GM18858 (cell line): ENCODE results near the gene ACAP1.
"Not testable (repeated sequence)": the region's sequence is repeated elsewhere in the genome, so short reads cannot be mapped to it uniquely, and the experiment has no call there.

Experiments
- ATAC-seq: cut with Tn5 transposase; IDR thresholded peaks from one replicate; pipeline ENCODE4 v1.9.1; 2021; ENCODE audit not compliant: unreplicated experiment

ACAP1 gene

DNA sequence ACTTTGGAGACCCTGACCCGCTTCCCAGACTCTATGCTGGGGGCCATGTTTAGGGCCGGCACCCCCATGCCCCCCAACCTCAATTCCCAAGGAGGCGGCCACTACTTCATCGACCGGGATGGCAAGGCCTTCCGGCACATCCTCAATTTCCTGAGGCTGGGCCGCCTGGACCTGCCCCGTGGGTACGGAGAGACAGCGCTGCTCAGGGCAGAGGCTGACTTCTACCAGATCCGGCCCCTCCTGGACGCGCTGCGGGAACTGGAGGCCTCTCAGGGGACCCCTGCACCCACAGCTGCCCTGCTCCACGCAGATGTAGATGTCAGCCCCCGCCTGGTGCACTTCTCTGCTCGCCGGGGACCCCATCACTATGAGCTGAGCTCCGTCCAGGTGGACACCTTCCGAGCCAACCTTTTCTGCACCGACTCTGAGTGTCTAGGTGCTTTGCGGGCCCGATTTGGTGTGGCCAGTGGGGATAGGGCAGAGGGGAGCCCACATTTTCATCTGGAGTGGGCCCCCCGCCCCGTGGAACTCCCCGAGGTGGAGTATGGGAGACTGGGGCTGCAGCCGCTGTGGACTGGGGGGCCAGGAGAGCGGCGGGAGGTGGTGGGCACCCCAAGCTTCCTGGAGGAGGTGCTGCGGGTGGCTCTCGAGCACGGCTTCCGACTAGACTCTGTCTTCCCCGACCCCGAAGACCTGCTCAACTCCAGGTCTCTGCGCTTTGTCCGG is 16.7 kb downstream of the ACAP1 start:
- ATAC-seq, result no peak

DNA sequence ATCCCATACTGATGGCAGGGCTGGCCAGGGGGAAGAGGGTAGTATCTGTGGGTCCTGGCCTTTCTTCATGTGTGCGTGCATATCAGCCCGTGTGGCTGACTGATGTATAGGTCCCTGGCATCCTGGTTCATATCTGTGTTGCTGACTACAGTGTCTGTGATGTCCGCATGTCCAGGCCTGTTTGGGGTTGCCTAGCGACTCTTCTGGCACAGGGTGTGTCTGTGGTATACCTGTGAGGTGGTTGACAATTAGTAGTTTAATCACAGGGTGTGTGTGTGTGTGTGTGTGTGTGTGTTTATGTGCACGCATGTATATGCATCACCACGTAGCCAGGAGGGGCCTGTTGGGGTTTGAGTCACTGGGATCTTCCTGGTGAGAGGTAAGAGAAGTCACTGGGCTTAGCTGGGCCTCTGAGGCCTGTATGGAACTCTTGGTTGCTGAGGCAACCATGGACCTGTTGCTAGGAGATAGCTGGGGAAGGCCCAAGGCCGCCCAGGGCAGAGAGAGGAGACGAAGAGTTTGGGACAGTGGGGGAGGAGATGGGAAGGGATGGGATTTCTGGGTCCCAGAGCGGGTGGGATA is 18.0 kb downstream of the ACAP1 start:
- no peak for ATAC-seq

DNA sequence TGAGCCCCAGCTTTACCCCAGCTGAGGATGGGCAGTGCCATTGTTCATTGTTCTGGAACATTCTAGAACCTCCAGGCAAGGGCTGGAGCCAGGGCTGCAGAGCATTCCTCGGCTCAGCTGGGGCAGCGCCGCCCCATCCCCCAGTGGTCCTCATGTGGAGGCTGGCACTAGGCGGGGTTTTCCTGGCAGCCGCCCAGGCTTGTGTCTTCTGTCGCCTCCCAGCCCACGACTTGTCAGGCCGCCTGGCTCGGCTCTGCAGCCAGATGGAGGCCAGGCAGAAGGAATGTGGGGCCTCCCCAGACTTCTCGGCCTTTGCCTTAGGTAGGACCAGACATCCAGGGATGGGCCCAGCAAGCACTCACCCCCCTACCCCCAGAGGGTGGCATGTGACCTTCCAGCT is 18.7 kb downstream of the ACAP1 start, which contains the start of gene TMEM95:
Gene TMEM95 (plus strand): TSS at position 104 of the 400 bp plus-strand sequence. CDS start 49 bp downstream, at position 153.
- ATAC-seq, result no peak

DNA sequence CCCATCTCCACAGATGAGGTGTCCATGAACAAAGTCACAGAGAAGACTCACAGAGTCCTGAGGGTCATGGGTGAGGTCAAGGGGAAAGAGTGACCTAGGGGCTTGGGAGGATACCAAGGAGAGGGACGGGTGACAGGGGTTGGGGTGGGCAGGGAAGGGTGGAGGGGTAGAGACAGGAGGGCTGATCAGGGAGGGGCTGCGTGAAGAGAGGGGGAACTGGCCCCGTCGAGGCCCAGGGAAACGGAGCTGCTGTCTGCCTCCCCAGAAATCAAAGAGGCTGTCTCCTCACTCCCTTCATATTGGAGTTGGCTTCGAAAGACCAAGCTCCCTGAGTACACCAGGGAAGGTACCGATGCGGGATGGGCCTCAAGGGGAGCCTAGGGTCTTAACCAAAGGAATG is 19.2 kb downstream of the ACAP1 start:
- no peak for ATAC-seq

DNA sequence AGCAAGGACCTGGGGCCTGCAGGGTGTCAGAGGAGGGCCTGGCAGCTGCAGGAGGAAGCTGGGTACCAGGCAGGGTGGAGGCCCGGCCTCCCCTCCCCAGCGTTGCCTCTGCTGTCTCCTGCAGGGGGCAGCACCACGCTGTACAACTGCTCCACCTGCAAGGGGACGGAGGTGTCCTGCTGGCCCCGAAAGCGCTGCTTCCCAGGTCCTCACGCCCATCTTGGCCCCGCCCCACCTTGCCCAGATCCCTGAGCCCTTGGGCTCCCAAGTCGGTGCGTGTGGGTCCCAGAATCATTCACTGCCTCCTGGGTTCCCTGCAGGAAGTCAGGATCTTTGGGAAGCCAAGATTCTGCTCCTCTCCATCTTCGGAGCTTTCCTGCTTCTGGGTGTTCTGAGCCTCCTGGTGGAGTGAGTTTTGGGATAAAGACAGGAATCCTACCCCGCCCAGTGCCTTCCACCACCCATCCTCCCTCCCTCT is 19.8 kb downstream of the ACAP1 start:
- ATAC-seq, result no peak

DNA sequence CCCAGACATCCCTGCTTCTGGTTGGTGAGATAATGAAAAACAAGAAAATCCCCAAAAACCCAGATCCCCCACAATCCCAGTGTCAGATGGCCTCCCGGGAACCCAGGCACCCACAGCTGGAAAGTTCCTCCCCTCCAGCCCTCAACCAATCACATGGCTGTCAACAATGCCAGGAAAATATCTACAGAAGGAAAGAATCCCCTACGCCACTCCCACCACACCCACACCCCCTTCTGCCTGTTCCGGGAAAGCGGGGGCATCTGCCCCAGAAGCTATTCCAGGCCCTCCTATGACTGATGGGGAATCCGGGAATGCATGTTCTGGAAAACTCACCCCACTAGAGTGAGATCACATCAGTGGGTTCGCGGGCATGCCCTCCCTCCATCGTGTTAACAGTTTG is 20.4 kb downstream of the ACAP1 start:
- ATAC-seq, result no peak

- no peak for ATAC-seq
Measured at GRCh38 chr17:7357381-7357780, 21.1 kb downstream of the ACAP1 start.

- ATAC-seq, result no peak
Measured at GRCh38 chr17:7361906-7362305, 25.6 kb downstream of the ACAP1 start.

GRCh38 chr17:7363311-7363710 is 27.0 kb downstream of the ACAP1 start:
- ATAC-seq, result no peak

- ATAC-seq, result not testable (repeated sequence)
Measured at GRCh38 chr17:7365963-7366362, 29.6 kb downstream of the ACAP1 start.

GRCh38 chr17:7367083-7367482 is 30.8 kb downstream of the ACAP1 start:
- ATAC-seq, result no peak

DNA sequence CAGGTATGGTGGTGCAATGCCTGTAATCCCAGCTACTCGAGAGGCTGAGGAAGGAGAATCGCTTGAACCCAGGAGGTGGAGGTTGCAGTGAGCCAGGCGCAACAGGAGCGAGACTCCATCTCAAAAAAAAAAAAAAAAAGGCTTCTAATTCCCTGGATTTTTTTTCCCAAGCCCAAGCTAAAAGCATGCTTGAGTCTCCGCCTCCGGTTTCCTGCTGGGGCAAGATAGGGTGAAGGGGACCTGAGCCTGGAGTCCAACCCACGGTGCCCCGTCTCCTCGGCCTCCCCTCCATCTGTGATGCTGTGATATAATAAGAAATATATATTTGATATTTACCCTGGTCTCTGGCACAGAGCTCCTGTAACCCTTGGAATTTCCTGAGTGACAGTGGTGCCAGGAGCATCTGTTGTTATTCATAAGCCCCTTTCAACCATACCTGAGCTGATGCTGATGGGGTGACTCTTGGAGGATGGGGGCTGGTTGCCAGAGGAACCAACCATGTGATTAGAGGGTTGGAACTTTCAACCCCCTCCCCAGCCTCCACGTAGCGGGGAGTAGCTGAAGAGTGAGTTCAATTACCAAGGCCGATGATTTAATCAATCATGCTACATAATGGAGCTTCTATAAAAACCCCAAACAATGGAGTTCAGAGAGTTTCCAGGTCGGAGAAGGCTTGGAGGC is 31.7 kb downstream of the ACAP1 start:
- ATAC-seq, result no peak

DNA sequence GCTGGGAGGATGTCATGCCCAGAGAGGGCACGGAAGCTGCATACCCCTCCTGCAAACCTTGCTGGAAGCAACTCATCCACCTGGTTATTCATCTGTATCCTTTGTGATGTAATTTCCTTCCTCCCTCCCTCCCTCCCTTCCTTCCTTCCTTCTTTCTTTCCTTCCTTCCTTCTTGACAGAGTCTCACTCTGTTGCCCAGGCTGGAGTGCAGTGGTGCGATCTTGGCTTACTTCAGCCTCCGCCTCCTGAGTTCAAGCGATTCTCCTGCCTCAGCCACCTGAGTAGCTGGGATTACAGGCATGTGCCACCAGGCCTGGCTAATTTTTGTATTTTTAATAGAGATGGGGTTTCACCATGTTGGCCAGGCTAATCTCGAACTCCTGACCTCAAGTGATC is 32.3 kb downstream of the ACAP1 start:
- ATAC-seq, result not testable (repeated sequence)

GRCh38 chr17:7369825-7370224 is 33.5 kb downstream of the ACAP1 start:
- ATAC-seq, result no peak

GRCh38 chr17:7370853-7371252 is 34.5 kb downstream of the ACAP1 start:
- no peak for ATAC-seq

DNA sequence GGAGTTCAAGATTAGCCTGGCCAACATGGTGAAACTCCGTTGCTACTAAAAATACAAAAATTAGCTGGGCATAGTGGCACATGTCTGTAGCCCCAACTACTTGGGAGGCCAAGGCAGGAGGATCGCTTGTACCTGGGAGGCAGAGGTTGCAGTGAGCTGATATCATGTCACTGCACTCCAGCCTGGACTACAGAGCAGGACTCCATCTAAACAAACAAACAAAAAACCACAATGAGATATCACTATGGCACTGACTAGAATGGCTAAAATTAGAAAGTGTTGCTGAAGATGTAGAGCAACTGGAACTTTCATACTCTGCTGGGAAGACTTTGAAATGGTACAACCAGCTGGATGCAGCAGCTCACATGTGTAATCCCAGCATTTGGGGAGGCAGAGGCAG is 38.0 kb downstream of the ACAP1 start:
- no peak for ATAC-seq

GRCh38 chr17:7379134-7379533 is 42.8 kb downstream of the ACAP1 start:
- ATAC-seq, result no peak

DNA sequence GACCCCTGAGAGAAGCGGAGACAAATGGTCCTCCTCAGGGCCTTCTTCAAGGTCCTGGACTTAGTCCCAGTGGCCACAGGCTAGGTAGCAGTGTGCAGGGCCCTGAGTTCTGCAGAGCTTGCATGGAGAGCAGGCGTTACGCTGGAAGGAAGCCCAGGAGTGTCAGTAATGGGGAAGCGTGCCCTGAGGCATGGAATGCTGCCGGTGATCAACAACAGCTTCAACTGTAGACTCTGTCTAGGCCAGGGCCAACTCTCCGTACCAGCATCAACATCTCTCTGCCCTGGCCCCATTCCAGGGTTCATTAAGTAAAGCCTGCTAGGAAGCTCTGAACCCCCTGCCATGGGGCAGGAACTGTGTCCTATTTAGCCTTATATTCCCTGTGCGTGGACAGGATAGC is 44.0 kb downstream of the ACAP1 start:
- no peak for ATAC-seq

- ATAC-seq, result no peak
Measured at GRCh38 chr17:7380855-7381683, 44.7 kb downstream of the ACAP1 start, which contains the start of gene TNK1. TSS of gene TNK1 (plus strand) at chr17:7381089. CDS start at chr17:7382927, 1,838 bp downstream.

- no peak for ATAC-seq
Measured at GRCh38 chr17:7382901-7383300, 46.6 kb downstream of the ACAP1 start.

DNA sequence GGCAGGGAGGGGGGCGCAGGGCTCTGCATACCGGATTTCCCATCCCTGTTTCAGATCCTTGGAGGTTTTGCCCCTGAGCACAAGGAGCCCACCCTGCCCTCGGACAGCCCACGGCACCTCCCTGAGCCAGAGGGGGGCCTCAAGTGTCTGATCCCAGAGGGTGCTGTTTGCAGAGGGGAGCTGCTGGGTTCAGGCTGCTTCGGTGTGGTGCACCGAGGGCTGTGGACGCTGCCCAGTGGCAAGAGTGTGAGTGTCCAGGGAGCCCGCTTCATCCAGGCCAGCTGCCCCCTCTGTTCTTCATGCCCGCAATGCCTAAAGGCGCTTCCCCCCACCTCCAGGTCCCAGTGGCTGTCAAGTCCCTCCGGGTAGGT is 47.0 kb downstream of the ACAP1 start:
- ATAC-seq, result no peak
